Stimulated activated CD8-positive, alpha-beta memory T cell treated with anti-CD3 and anti-CD28 coated beads, Interleukin-12 subunit alpha, Interleukin-12 subunit beta, amount 100 ng/mL, for 1 hour (primary cell): Measurements from ENCODE around the gene FGD4.

ENCODE experiments used
- DNase-seq: peaks from one replicate; pipeline ENCODE4 v3.0.0-alpha.2; 2020; ENCODE audit warnings: low read depth

Gene FGD4

DNA sequence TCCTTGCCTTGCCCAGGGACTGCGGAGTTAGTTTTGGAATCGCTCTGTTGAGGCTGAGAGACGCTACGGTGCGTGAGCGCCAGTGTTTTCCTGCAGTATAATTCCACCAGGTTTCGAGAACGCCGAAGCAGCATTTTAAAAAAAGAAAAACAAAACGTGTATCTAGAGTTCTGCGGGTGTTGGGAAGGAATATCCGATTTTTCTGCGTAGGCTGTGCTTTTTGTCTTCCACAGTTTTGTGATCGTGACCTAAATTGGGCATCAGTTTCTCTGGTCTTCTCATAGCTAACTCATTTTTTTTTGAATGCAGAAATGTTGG, 280.5 kb downstream of the FGD4 start:
- DNase-seq = no peak

DNA sequence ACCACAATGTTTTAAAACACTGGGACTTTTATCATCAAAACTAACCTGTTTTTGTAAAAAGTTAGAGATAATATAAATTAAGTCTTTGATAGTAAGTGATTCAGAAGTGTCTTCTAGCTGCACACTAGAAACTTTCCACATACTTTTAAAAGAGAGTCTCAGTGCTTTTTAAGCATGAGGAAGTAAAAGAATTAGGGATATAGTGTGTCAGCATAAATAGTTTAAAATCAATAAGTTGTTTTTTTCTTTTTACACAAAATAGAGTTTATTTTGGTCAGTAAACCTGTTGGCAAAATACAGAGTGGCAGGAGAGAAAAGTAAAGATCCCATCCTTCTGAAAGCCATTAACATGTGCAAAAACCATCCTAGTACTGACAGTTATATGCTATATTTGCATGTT, 281.4 kb downstream of the FGD4 start:
- no peak for DNase-seq

- DNase-seq = no peak
Observed at GRCh38 chr12:32681272-32681671, 281.9 kb downstream of the FGD4 start.

GRCh38 chr12:32686340-32686739, 287.0 kb downstream of the FGD4 start:
- DNase-seq = no peak

DNA sequence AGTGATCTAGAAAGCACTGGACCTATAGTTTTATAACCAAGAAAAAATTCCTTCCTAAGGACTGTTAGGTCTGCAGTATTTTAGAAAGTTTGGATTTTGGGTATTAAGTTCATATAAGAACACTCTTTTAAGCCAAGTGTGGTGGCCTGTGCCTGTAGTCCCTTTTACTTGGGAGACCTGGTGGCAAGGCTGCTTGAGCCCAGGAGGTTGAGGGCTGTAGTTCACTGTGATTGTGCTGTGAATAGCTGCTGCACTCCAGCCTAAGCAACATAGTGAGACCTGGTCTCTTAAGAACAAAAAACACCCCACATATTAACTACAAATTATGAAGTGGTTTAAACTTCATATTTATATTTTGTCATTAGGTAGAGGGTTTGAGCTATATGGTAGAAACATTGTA, 289.4 kb downstream of the FGD4 start:
- no peak for DNase-seq

- DNase-seq = no peak
Observed at GRCh38 chr12:32690927-32691326, 291.6 kb downstream of the FGD4 start.

DNA sequence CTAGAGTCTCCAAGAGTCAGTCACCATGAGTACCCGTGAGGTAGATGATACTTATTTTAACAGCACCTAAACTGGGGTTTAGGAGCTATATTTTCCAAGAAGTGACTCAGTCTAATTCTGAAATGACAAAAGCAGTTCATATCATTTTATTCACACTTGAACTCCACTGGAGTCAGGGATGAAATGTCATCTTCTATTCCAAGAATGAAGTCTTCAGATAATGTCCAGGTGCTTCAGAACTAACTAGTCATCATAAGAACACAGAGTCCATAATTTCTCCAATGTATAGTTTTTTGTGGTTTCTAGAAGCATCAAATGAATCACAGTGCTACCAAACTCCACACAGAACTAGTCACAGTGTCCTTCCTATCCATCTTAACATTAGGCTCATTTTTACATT, 293.0 kb downstream of the FGD4 start:
- no peak for DNase-seq

DNA sequence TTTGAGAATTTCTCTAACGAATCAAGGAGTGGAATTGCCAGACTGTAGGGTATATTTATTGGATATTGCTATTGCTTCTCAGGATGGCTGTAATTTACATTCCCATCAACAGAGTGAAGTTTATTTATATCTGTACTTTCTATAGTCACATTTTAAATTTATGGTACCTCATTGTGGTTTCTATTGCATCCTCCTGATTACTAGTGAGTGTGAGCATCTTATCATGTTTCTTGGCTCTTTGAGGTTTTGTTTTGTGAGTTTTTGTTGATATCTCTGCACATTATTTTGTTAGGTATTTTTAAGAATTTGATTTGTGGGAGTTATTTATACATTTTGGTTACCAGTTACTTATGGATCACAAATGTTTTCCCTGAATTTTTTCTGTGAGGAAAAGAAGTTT, 293.7 kb downstream of the FGD4 start:
- no peak for DNase-seq
